Stimulated activated CD4-positive, alpha-beta T cell treated with anti-CD3 and anti-CD28 coated beads, Interleukin-12 subunit alpha, Interleukin-12 subunit beta, amount 100 ng/mL, for 4 hours (primary cell): ENCODE results near the gene ARHGAP12.
"Not testable (repeated sequence)": the region's sequence is repeated elsewhere in the genome, so short reads cannot be mapped to it uniquely, and the experiment has no call there.

Experiments used
- DNase-seq: peaks from one replicate; pipeline ENCODE4 v3.0.0-alpha.2; 2020

The ARHGAP12 gene

GRCh38 chr10:31928549-31929260 lies at the start of gene ARHGAP12:
Gene ARHGAP12, minus strand, starts transcription at chr10:31928831. Its CDS starts 19,976 bp downstream, at chr10:31908855.
- peak; percentile 86 for DNase-seq

DNA sequence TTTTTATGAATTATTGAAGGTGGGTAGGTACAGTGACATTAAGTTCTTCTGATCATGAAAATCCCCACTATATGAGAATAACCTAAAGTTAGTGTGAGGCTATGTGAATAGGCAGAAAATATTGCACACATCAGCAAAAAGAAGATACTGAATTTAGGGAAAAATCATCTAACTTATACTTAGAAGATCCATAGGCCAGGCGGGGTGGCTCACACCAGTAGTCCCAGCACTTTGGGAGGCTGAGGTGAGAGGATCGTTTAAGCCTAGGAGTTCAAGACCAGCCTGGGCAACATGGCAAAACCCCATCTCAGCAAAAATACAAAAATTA lies 49.5 kb upstream of the ARHGAP12 start:
- DNase-seq = no peak

DNA sequence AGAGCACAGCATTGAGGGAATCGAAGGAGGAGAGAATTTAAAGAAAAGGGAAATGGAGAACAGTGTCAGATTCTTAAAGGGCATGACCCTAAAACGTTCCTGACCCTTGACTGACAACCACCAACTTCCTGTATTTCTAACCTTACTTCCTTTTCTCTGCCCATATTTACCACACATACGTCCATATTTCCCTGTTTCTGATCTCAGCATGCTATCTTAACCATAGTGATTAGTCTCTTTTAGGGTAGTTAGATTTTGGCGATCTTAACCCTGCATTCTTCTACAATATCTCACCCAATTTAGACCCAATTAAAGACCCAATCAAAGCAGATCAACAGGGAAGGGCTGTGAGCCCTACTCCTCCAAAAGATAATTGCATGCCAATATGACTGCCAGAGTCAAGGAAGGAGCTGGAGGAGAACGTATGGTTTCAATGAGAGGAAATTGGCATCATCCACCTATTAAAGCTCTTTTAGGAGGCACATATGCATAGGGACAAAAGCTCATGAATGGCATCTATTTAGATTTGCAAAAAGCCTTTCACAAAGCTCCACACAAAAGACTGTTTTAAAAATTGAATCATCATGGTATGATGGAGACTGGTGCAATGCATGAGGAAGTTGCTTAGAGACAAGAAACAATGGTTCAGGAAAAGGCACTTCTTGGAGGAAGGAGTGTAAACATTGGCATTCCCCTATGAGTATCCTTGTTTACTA lies 49.0 kb upstream of the ARHGAP12 start:
- no peak for DNase-seq

DNA sequence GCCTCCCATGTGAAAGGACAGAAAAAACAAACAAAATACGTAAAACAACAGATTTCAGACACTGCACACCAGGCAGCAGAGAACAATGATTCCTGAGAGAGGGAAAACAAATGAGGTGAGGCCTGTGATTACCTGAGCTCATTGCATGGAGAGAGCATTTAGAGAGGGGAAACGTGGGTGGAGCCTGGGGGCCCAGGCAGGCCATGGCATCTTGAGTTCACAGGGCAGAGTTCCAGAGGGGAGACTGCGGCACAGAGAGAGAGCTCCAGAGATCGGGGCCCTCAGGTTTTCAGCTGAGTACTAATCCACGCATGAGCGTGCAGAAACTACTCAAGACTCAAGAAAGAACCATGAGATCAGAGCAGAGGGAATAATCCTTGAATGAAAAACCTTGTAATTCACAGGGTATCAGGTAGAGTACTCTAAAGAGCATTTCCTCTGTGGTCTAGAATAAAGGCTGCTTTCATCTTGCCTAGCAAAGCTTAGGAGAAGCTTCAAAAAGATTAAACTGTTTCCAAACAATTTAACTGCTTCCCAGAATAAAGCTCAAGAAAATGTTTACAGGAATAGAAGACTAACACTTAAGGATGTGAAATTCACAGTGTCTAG lies 46.6 kb upstream of the ARHGAP12 start:
- no peak for DNase-seq

- no peak for DNase-seq
These were observed 45.9 kb upstream of the ARHGAP12 start for GRCh38 chr10:31974434-31975124.

DNA sequence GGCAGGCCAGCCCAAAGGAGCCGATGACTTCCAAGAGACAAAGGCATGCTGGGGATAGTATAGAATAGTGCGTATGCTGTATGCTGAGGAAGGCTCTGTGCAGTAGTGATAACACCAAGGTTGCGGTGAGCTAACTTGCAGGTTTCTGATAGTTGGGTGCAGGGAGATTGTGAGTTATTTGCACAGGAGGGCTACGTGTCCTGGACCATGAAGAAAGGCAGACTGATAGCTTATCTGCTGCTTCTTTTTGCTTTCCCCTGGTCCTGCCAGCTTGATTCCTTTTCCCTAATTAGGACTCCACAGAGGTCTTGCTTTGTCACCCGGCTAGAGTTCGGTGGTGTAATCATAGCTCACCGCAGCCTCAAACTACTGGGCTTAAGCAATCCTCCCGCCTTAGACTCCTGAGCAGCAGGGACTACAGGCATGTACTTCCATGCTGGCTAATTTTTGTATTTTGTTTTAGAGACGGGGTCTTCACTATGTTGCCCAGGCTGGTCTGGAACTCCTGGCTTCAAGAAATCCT lies 43.9 kb upstream of the ARHGAP12 start:
- DNase-seq = no peak

- DNase-seq = not testable (repeated sequence)
These were observed 41.2 kb upstream of the ARHGAP12 start for GRCh38 chr10:31969847-31970246.

GRCh38 chr10:31963589-31963980 lies 35.0 kb upstream of the ARHGAP12 start:
- no peak for DNase-seq

- no peak for DNase-seq
These were observed 34.4 kb upstream of the ARHGAP12 start for GRCh38 chr10:31962826-31963588.

DNA sequence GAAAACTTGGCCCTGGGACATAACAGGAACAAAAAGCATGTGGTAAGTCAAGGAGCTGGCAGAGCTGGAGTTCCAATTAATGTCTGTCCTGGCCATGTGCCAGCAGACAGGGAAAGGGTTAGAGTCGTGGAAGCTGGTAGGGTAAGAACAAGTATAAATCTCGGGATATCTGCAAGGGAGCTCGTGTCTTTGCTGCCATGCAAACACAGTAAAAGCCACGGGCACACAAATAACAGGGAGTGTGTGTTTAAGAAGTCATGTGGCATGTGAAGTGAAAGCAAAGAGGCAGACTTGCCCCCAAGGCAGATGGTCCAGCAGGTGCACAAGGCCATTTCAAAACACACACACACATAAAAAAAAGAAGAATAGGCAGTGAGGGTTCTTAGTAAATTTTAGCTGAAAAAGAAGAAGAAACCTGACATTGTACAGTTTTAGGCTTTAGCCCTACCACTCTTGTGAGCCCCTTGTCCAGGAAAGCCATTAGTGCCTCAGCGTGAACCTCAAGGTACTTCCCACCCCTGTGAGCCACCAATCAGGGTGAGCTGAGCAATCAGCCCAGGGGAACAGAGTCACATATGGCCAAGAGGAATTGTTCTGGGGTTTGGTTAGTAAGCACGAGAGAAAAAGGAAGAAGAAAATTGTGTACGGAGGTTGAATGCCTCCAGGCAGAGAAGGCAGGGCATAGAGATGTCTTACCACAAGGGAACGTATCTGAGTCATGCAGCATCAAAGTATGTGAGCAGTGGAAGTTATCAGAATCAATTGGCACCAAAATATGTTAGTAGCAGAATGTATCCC lies 32.8 kb upstream of the ARHGAP12 start:
- DNase-seq = no peak

- DNase-seq = no peak
These were observed 31.0 kb upstream of the ARHGAP12 start for GRCh38 chr10:31959461-31960173.

DNA sequence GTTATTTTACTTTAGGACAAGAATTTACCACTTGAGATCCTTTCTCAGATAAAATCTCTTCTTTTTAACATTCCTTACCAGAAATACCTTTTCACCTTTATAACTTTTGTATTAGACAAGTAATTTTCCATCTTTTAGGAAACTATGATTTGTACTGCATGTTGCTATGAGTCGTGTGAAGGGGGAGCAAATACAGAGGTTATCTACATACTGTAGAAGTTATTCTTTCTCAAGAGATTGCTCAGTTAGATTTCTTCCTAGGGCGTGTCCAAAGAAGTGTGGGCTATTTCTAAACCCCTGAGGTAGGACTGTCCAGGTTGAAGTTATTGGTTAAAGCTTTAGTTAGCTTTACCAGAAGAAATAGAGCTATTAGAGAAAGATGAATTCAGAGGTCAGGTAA lies 30.2 kb upstream of the ARHGAP12 start:
- DNase-seq = no peak

GRCh38 chr10:31956200-31956946 lies 27.7 kb upstream of the ARHGAP12 start:
- no peak for DNase-seq

- no peak for DNase-seq
These were observed 26.0 kb upstream of the ARHGAP12 start for GRCh38 chr10:31954410-31955191.

GRCh38 chr10:31953480-31953879 lies 24.8 kb upstream of the ARHGAP12 start:
- DNase-seq = no peak

- no peak for DNase-seq
These were observed 24.4 kb upstream of the ARHGAP12 start for GRCh38 chr10:31953080-31953479.

DNA sequence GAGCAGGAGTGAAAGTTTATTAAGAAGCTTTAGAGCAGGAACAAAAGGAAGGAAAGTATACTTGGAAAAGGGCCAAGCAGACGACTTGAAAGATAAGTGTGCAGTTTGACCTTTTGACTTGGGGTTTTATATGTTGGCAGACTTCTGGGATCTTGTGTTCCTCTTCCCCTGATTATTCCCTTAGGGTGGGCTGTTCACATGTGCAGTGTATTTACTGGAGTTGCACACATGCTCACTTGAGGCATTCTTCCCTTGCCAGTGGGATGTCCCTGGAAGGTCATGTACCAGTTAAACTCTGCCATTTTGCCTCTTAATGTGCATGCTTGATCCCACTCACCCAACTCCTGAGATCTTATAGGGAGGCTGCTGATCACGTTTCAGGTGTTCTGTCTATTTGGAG lies 23.4 kb upstream of the ARHGAP12 start:
- no peak for DNase-seq

- no peak for DNase-seq
These were observed 20.6 kb upstream of the ARHGAP12 start for GRCh38 chr10:31949266-31949665.

GRCh38 chr10:31948021-31948420 lies 19.4 kb upstream of the ARHGAP12 start:
- no peak for DNase-seq
